MM.1S (cell line): Measurements from ENCODE around the gene ADH1C.

Experiments used
- DNase-seq: peaks from one replicate; pipeline ENCODE4 v3.0.0-alpha.2; 2015
- H2AFZ ChIP-seq: fragments of 300-600 bp; sonication (generic); 2 replicates; pipeline ENCODE4 v1.6.0; 2016; ENCODE audit warnings: antibody characterized with exemption, low read length
- H3F3A ChIP-seq: fragments of 300-600 bp; sonication (generic); 2 replicates; pipeline ENCODE4 v1.6.1; 2016; ENCODE audit warnings: mild to moderate bottlenecking, antibody characterized with exemption, low read length, moderate library complexity, mixed read lengths; ENCODE audit not compliant: insufficient read depth
- H3K27ac ChIP-seq: fragments of 300-600 bp; sonication (generic); 2 replicates; pipeline ENCODE4 v1.5.1; 2016; ENCODE audit warnings: mild to moderate bottlenecking, low read length
- H3K27me3 ChIP-seq: fragments of 300-600 bp; sonication (generic); replicated peaks from 2 replicates; pipeline ENCODE4 v1.6.0; 2016; ENCODE audit warnings: low read length; ENCODE audit not compliant: insufficient read depth
- H3K36me3 ChIP-seq: fragments of 300-600 bp; sonication (generic); replicated peaks from 2 replicates; pipeline ENCODE4 v1.6.1; 2016; ENCODE audit warnings: mild to moderate bottlenecking, low read length, mixed read lengths; ENCODE audit not compliant: insufficient read depth
- H3K4me1 ChIP-seq: fragments of 300-600 bp; sonication (generic); 2 replicates; pipeline ENCODE4 v1.6.1; 2016; ENCODE audit warnings: low read length, mixed read lengths
- H3K4me2 ChIP-seq: fragments of 300-600 bp; sonication (generic); 2 replicates; pipeline ENCODE4 v1.6.0; 2016; ENCODE audit warnings: low read depth, low read length
- H3K4me3 ChIP-seq: fragments of 300-600 bp; sonication (generic); 2 replicates; pipeline ENCODE4 v1.5.1; 2016; ENCODE audit warnings: low read length, mixed read lengths
- H3K79me2 ChIP-seq: fragments of 300-600 bp; sonication (generic); 2 replicates; pipeline ENCODE4 v1.6.1; 2016; ENCODE audit warnings: mixed run types, low read length, mixed read lengths
- H3K9ac ChIP-seq: fragments of 300-600 bp; sonication (generic); 2 replicates; pipeline ENCODE4 v1.6.1; 2016; ENCODE audit warnings: low read length, mixed read lengths
- H3K9me2 ChIP-seq: fragments of 300-600 bp; sonication (generic); replicated peaks from 2 replicates; pipeline ENCODE4 v1.6.1; 2016; ENCODE audit warnings: mild to moderate bottlenecking, low read length, mixed read lengths; ENCODE audit not compliant: insufficient read depth
- H3K9me3 ChIP-seq: fragments of 300-600 bp; sonication (generic); replicated peaks from 2 replicates; pipeline ENCODE4 v1.6.1; 2016; ENCODE audit warnings: mild to moderate bottlenecking, low read length, mixed read lengths; ENCODE audit not compliant: insufficient read depth
- H4K20me1 ChIP-seq: fragments of 300-600 bp; sonication (generic); 2 replicates; pipeline ENCODE4 v1.6.1; 2016; ENCODE audit warnings: mild to moderate bottlenecking, low read length, moderate library complexity, mixed read lengths; ENCODE audit not compliant: insufficient read depth
- CTCF ChIP-seq: fragments of 300-600 bp; sonication (generic); IDR thresholded peaks from 2 replicates; pipeline ENCODE4 v1.5.1; 2016; ENCODE audit warnings: antibody characterized with exemption, low read length, mixed read lengths
- EZH2 ChIP-seq: fragments of 300-600 bp; sonication (generic); optimal IDR thresholded peaks from 2 replicates; pipeline ENCODE3; 2017; ENCODE audit warnings: low read depth, mild to moderate bottlenecking, antibody characterized with exemption, low read length, mixed read lengths
- EZH2phosphoT487 ChIP-seq: fragments of 300-600 bp; sonication (generic); IDR thresholded peaks from 2 replicates; pipeline ENCODE4 v1.6.1; 2018; ENCODE audit warnings: antibody characterized with exemption, low read length

Gene ADH1C

GRCh38 chr4:99389606-99390005 is 37.1 kb upstream of the ADH1C start:
- no peak for DNase-seq
- no peak overlapping the region for H3K9ac ChIP-seq
- TF ChIP-seq EZH2phosphoT487 (no peak), EZH2 (no peak), CTCF (no peak)
- no peak overlapping the region for H3K27ac ChIP-seq
- H3F3A ChIP-seq, result no peaks in the 10 kb centered on the region
- no peak overlapping the region for H2AFZ ChIP-seq
- no peaks in the 10 kb centered on the region for H4K20me1 ChIP-seq
- H3K4me3 ChIP-seq, result no peak overlapping the region
- H3K4me1 ChIP-seq, result no peaks in the 10 kb centered on the region
- H3K9me2 ChIP-seq, result no peaks in the 10 kb centered on the region
- H3K9me3 ChIP-seq, result no peaks in the 10 kb centered on the region
- no peaks in the 10 kb centered on the region for H3K27me3 ChIP-seq
- H3K36me3 ChIP-seq, result no peaks in the 10 kb centered on the region
- H3K79me2 ChIP-seq, result no peaks in the 10 kb centered on the region
- no peak overlapping the region for H3K4me2 ChIP-seq

GRCh38 chr4:99383833-99384392 is 31.4 kb upstream of the ADH1C start:
- H3K9me3 ChIP-seq, result no peaks in the 10 kb centered on the region
- H2AFZ ChIP-seq, result no peak overlapping the region
- no peaks in the 10 kb centered on the region for H3K36me3 ChIP-seq
- H3K27me3 ChIP-seq, result no peaks in the 10 kb centered on the region
- no peaks in the 10 kb centered on the region for H3K79me2 ChIP-seq
- no peaks in the 10 kb centered on the region for H3K4me1 ChIP-seq
- H3K4me2 ChIP-seq, result no peak overlapping the region
- no peaks in the 10 kb centered on the region for H3F3A ChIP-seq
- H3K9me2 ChIP-seq, result no peaks in the 10 kb centered on the region
- no peak overlapping the region for H3K4me3 ChIP-seq
- H3K9ac ChIP-seq, result no peak overlapping the region
- no peak for TF ChIP-seq EZH2phosphoT487
- TF ChIP-seq EZH2, result no peak
- TF ChIP-seq CTCF, result no peak
- DNase-seq, result no peak
- no peak overlapping the region for H3K27ac ChIP-seq
- no peaks in the 10 kb centered on the region for H4K20me1 ChIP-seq

GRCh38 chr4:99383399-99383798 is 30.9 kb upstream of the ADH1C start:
- DNase-seq, result no peak
- Histone ChIP-seq H3K4me1 (no peaks in the 10 kb centered on the region), H3K36me3 (no peaks in the 10 kb centered on the region), H3K9ac (no peak overlapping the region), H3K9me3 (no peaks in the 10 kb centered on the region), H3K27ac (no peak overlapping the region), H3K4me3 (no peak overlapping the region), H4K20me1 (no peaks in the 10 kb centered on the region), H3K79me2 (no peaks in the 10 kb centered on the region), H3K9me2 (no peaks in the 10 kb centered on the region), H3K27me3 (no peaks in the 10 kb centered on the region), H3K4me2 (no peak overlapping the region), H3F3A (no peaks in the 10 kb centered on the region), H2AFZ (no peak overlapping the region)
- TF ChIP-seq CTCF, result no peak
- no peak for TF ChIP-seq EZH2
